Testis (tissue), 3 donors: Measurements from ENCODE around the gene IFNL4. TPM values are rescaled to one million over a fixed set of nuclear protein-coding genes. Genes with fewer than 3 reads are reported as not detected.
"Not testable (repeated sequence)": the region's sequence is repeated elsewhere in the genome, so short reads cannot be mapped to it uniquely, and the experiment has no call there.

Experiments
- DNase-seq: peaks from one replicate; pipeline ENCODE4 v3.0.0-alpha.2; 2019
- H3K27ac ChIP-seq, 2 donors: fragments of 200-600 bp; sonication (generic); one replicate each; pipeline ENCODE4 v1.5.1; 2019
- H3K27me3 ChIP-seq: fragments of 200-600 bp; sonication (generic); one replicate; pipeline ENCODE4 v1.5.1; 2019
- H3K36me3 ChIP-seq: fragments of 200-600 bp; sonication (generic); one replicate; pipeline ENCODE4 v1.5.1; 2017; ENCODE audit warnings: low read depth; ENCODE audit errors: missing control alignments
- H3K4me1 ChIP-seq: fragments of 200-600 bp; sonication (generic); one replicate; pipeline ENCODE4 v1.5.1; 2019
- H3K4me3 ChIP-seq, 2 donors: fragments of 200-600 bp; sonication (generic); one replicate each; pipeline ENCODE4 v1.5.1; 2017 to 2019
- H3K9me3 ChIP-seq: fragments of 200-600 bp; sonication (generic); one replicate; pipeline ENCODE4 v1.5.1; 2017
- POLR2A ChIP-seq: fragments of 450-650 bp; IDR thresholded peaks from one replicate; pipeline ENCODE4 v1.6.1; 2017; ENCODE audit warnings: antibody characterized with exemption, mild to moderate bottlenecking, moderate library complexity
- WGBS, 2 donors: methylation state at CpG; one replicate each; pipeline ENCODE4 v1.1.5; 2018; 5-methylcytosine and 5-hydroxymethylcytosine counted together
- intact Hi-C: fragments of 100-400 bp; cut with DNase I; formaldehyde crosslinking; loops from one replicate; pipeline ENCODE4 v1.15.1; 2023; ENCODE audit warnings: low total_unique reads
- polyA plus RNA-seq: library from polyadenylated mRNA; stranded (reverse); fragments of 350-450 nt; fragmentation: Illumina TruSeq; extraction: RNeasy Lipid Tissue Mini Kit (QIAGEN cat#74804); gene quantifications from one replicate; pipeline ENCODE4 v1.2.3, GENCODE V29; 2014; ENCODE audit warnings: low read depth, low replicate concordance; ENCODE audit not compliant: insufficient read depth
- total RNA-seq, 2 donors: library from RNA; depleted of rRNA; stranded (reverse); fragments of >200 nt; gene quantifications; one replicate each; pipeline ENCODE4 v1.2.3, GENCODE V29; 2016
- TF ChIP-seq, protein P1 (sequence below), 3 experiments: fragments of 450-650 bp in 2 of 3; fragments of 200-600 bp in 1 of 3; sonication (generic) in 1 of 3; IDR thresholded peaks; one replicate each; pipeline ENCODE4 v1.5.1; 2016 to 2019; ENCODE audit warnings: antibody characterized with exemption in 3 of 3, mild to moderate bottlenecking in 2 of 3, moderate library complexity in 1 of 3

The IFNL4 gene
- total and polyA plus RNA-seq, 3 donors from 2014 or later = not detected

DNA sequence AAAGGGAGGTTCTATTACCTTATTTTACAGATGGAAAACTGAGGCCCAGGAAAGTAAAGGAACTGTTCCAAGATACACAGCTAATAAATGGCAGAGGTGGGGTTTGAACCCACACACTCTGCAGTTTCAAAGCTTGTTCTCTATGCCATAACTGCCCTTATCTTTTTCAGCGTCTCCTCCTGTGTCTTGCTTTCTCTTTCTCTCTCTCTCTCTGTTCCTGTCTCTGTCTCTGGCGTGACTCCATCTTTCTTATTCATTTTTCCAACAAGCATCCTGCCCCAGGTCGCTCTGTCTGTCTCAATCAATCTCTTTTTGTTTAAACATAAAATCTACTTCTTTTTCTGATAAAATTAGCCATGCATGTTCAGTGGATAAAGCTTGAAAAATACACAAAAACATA, 3.2 kb upstream of the IFNL4 start:
- DNase-seq = no peak
- 72 to 76% methylated on average over 3 of the region's 3 CpGs for WGBS, 2 donors
- no peak overlapping the region for H3K27ac ChIP-seq
- no peak for TF ChIP-seq POLR2A
- TF ChIP-seq, protein P1, sequence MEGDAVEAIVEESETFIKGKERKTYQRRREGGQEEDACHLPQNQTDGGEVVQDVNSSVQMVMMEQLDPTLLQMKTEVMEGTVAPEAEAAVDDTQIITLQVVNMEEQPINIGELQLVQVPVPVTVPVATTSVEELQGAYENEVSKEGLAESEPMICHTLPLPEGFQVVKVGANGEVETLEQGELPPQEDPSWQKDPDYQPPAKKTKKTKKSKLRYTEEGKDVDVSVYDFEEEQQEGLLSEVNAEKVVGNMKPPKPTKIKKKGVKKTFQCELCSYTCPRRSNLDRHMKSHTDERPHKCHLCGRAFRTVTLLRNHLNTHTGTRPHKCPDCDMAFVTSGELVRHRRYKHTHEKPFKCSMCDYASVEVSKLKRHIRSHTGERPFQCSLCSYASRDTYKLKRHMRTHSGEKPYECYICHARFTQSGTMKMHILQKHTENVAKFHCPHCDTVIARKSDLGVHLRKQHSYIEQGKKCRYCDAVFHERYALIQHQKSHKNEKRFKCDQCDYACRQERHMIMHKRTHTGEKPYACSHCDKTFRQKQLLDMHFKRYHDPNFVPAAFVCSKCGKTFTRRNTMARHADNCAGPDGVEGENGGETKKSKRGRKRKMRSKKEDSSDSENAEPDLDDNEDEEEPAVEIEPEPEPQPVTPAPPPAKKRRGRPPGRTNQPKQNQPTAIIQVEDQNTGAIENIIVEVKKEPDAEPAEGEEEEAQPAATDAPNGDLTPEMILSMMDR (IDR thresholded peaks at IDR 0.05) = no peak
- no peaks in the 10 kb centered on the region for H3K4me1 ChIP-seq
- no peak overlapping the region for H3K4me3 ChIP-seq
- no peaks in the 10 kb centered on the region for H3K36me3 ChIP-seq
- H3K9me3 ChIP-seq = no peaks in the 10 kb centered on the region
- intact Hi-C loops = no loop called here
- no peaks in the 10 kb centered on the region for H3K27me3 ChIP-seq

DNA sequence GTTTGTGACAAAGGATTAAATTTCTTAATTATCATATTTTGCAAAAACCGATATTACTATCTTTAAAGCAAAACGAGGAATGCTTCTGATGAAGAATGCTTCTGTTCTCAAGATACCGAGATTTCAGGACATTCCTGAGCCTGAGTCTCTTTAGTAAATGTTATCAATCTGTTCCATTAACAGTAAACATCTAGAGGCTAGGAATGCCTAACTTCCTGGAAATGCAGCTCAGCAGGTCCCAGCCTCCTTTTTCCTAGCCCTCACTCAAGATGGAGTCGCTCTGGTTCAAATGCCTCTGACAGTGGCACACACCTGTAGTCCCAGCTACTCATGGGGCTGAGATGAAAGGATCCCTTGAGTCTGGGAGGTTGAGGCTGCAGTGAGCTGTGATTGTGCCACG, 2.4 kb upstream of the IFNL4 start:
- H3K4me3 ChIP-seq = no peak overlapping the region
- no peaks in the 10 kb centered on the region for H3K9me3 ChIP-seq
- no peak overlapping the region for H3K27ac ChIP-seq
- 72 to 80% methylated on average over 5 of the region's 5 CpGs for WGBS, 2 donors
- TF ChIP-seq POLR2A = no peak
- TF ChIP-seq, protein P1 (IDR thresholded peaks at IDR 0.05) = no peak
- intact Hi-C loops = no loop called here
- DNase-seq = no peak
- H3K4me1 ChIP-seq = no peaks in the 10 kb centered on the region
- H3K27me3 ChIP-seq = no peaks in the 10 kb centered on the region
- no peaks in the 10 kb centered on the region for H3K36me3 ChIP-seq

DNA sequence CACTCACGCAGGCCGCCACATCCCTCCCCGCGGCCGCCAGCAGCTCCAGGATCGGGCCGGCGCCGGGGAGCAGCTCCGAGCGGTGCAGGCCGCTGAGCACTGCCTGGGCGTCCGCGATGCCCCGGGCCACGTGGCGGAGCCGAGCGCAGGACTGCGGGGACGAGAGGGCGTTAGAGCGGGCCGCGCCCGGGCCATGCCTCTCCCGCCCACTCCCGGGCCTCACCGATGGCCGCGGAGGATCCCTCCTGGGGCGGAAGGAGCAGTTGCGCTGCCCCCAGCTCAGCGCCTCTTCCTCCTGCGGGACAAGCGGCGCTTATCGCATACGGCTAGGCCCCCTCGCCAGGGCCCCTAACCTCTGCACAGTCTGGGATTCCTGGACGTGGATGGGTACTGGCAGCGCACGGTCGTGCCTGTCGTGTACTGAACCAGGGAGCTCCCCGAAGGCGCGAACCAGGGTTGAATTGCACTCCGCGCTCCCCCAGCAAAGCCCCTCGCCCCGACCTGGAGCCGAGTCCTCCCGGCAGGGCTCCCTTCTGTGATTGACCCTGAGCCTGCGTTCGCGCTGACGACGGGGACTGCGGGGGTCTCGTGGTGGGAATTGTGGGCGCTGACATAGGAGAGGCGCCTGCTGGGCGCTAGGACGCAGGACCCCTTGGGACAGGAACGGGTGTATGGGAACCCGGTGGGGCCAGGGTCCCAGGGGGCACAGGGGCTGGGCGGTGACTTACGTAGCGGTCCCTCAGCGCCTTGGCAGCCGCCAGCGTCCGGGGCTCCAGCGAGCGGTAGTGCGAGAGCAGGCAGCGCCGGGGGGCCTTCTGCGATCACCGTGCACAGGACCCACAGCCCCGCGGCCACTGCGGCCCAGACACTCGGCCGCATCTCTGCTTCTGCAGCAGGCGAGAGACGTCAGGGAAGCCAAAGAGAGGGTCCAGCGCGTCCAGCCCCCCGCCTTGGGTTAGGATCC, 673 bp downstream of the IFNL4 start:
- DNase-seq = no peak
- intact Hi-C loops = no loop called here
- peak overlapping the region; percentile 10 to 40 for H3K4me3 ChIP-seq
- no peak for TF ChIP-seq POLR2A
- TF ChIP-seq, protein P1 (IDR thresholded peaks at IDR 0.05) = no peak
- H3K9me3 ChIP-seq = no peaks in the 10 kb centered on the region
- H3K27ac ChIP-seq = no peak overlapping the region
- 7% methylated on average over 71 of the region's 92 CpGs; no CpG with 5 or more reads in 1 of the 2 donors for WGBS, 2 donors
- H3K27me3 ChIP-seq = no peaks in the 10 kb centered on the region
- H3K4me1 ChIP-seq = no peaks in the 10 kb centered on the region
- H3K36me3 ChIP-seq = no peaks in the 10 kb centered on the region

DNA sequence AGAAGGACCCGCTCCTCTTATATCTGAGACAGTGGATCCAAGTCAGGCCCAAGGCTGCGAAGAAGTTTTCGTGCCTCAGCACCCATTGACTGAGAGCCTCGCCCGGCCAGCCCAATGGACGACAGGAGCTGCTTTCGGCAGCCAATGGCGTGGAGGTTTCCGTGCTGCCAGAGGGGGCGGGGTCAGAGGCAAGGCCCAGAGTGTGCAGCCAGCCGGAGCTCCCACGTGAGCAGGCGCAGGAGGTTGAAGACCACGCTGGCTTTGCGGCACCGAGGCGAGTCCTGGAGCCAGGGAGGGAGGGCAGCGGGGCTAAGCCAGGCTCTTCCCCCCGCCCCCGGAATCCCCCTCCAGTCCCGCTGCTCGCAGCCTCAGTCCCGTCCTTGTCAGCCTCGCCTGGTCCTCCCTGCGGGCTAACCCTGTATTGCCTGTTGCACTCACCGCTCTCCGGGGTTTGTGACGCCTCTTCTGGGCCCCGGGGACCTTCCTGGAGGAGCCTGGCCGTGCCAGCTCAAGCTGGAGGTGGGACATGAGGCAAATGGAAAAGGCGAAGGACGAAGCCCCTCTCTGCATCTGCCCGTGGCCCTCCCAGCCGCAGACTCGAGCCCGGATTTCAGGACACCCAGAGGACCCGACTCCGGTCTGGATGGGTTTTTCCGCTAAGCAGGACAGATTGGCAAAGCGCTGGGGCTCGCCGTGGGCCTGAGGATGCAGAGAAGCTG, 1.5 kb downstream of the IFNL4 start:
- Histone ChIP-seq H3K4me1 (no peaks in the 10 kb centered on the region), H3K27me3 (no peaks in the 10 kb centered on the region), H3K36me3 (no peaks in the 10 kb centered on the region), H3K4me3 (peak overlapping the region; percentile 10 to 40), H3K9me3 (no peaks in the 10 kb centered on the region), H3K27ac (no peak overlapping the region)
- TF ChIP-seq, protein P1 (IDR thresholded peaks at IDR 0.05) = no peak
- TF ChIP-seq POLR2A = no peak
- 16% methylated on average over 26 to 41 of the region's 42 CpGs for WGBS, 2 donors
- intact Hi-C loops = no loop called here
- DNase-seq = peak; percentile 80

DNA sequence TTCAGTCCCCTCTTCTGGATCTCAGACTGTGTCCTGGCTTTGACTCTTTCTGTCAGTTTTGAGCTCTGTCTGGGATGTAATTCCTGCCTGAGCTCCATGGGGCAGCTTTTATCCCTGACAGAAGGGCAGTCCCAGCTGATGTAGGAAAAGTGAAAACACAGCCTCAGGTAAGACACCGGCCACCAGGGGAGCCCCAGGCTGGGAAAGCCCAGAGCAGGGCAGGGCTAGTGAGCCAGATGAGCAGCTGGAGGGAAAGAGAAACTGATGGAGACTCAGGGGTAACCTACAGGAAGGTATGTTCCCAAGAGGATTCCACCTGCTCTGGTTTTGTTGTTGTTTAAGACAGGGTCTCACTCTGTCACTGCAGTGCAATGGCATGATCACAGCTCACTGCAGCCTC, 3.5 kb downstream of the IFNL4 start:
- H3K27me3 ChIP-seq, H3K4me1 ChIP-seq, H3K4me3 ChIP-seq, intact Hi-C loops, H3K9me3 ChIP-seq, H3K36me3 ChIP-seq, DNase-seq, H3K27ac ChIP-seq: not testable (repeated sequence)
- no CpG with 5 or more reads among the region's 1 CpG for WGBS, 2 donors

DNA sequence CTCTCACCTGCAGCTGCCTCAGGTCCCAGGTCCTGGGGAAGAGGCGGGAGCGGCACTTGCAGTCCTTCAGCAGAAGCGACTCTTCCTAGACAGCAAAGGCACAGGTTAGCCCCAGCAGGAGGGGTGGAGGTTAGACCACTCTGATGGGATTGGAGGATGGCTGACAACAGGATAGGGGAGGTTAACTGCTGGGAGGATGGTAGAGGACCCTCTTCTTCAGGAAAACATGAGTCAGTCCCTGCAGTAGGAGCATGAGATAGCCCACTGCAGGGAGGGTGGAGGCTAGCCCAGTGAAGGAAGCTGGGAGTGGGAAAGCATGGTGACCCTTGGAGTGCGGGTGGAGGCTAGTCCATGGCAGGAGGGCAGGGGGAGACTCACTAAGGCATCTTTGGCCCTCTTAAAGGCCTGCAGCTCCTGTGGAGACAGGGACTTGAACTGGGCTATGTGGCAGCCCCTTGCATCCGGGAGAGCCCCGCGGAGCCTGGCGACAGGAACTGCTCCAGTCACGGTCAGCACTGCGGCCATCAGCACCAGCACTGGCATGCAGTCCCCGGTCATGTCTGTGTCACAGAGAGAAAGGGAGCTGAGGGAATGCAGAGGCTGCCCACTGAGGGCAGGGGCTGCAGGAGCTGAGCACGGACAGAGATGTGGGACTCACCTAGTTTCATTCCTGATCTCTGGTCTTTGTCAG, 4.1 kb downstream of the IFNL4 start, which contains the start of gene IFNL3:
Gene IFNL3 (minus strand): TSS at position 597 of the 691 bp plus-strand sequence. CDS start 39 bp downstream, at position 558.
- DNase-seq, H3K9me3 ChIP-seq, H3K36me3 ChIP-seq, H3K4me1 ChIP-seq, H3K27me3 ChIP-seq, intact Hi-C loops, H3K27ac ChIP-seq, H3K4me3 ChIP-seq: not testable (repeated sequence)
- WGBS, 2 donors = 82 to 85% methylated on average over 5 to 9 of the region's 12 CpGs

DNA sequence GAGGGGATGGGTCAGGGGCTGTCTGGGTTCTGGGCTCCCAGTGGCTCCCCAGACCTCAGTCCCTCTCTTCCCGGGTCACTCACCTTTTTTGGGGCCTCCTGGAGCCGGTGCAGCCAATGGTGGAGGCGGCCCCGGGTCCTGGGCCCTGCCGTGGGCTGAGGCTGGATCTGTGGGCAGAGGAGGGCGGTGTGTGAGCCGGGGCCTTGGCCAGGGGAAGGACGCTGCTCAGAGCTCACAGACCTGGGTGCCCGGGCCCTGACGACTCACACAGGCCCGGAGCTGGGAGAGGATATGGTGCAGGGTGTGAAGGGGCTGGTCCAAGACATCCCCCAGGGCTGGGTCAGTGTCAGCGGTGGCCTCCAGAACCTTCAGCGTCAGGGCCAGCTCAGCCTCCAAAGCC, 4.9 kb downstream of the IFNL4 start:
- H3K27ac ChIP-seq, intact Hi-C loops, H3K9me3 ChIP-seq, H3K36me3 ChIP-seq, H3K4me1 ChIP-seq, DNase-seq, H3K4me3 ChIP-seq, H3K27me3 ChIP-seq: not testable (repeated sequence)
- WGBS, 2 donors = 73 to 95% methylated on average over 3 to 9 of the region's 13 CpGs
